Limb (tissue), 2 donors: ENCODE data around the gene TSTD2.
A peak's percentile ranks its signal among the peaks of the same experiment; 100 is the strongest.
"Not testable (repeated sequence)": the region's sequence is repeated elsewhere in the genome, so short reads cannot be mapped to it uniquely, and the experiment has no call there.

ENCODE experiments used
- DNase-seq, 2 donors: peaks; one replicate each; pipeline ENCODE4 v3.0.0-alpha.2; 2016; ENCODE audit errors: extremely low spot score in 2 of 2

TSTD2 gene

GRCh38 chr9:97632248-97632984 lies 752 bp downstream of the TSTD2 start:
- peak; percentile 79 for DNase-seq

- DNase-seq = no peak
These were observed 2.6 kb downstream of the TSTD2 start for GRCh38 chr9:97630591-97630990.

- no peak for DNase-seq
These were observed 4.0 kb downstream of the TSTD2 start for GRCh38 chr9:97629156-97629555.

GRCh38 chr9:97628668-97629067 lies 4.5 kb downstream of the TSTD2 start:
- no peak for DNase-seq

GRCh38 chr9:97627624-97628023 lies 5.5 kb downstream of the TSTD2 start:
- DNase-seq = no peak

- no peak for DNase-seq
These were observed 7.5 kb downstream of the TSTD2 start for GRCh38 chr9:97625620-97626019.

GRCh38 chr9:97623946-97624345 lies 9.2 kb downstream of the TSTD2 start:
- no peak for DNase-seq

GRCh38 chr9:97622483-97622882 lies 10.7 kb downstream of the TSTD2 start:
- DNase-seq = not testable (repeated sequence)

GRCh38 chr9:97620063-97620462 lies 13.1 kb downstream of the TSTD2 start:
- DNase-seq = not testable (repeated sequence)

- DNase-seq = no peak
These were observed 15.2 kb downstream of the TSTD2 start for GRCh38 chr9:97617939-97618416.

GRCh38 chr9:97615439-97616072 lies 17.6 kb downstream of the TSTD2 start:
- DNase-seq = peak; percentile 55 to 70

- DNase-seq = no peak
These were observed 28.1 kb downstream of the TSTD2 start for GRCh38 chr9:97604901-97605645.

GRCh38 chr9:97602430-97602829 lies 30.7 kb downstream of the TSTD2 start:
- no peak for DNase-seq

- no peak for DNase-seq
These were observed 31.8 kb downstream of the TSTD2 start for GRCh38 chr9:97601228-97601898.

- no peak for DNase-seq
These were observed 32.5 kb downstream of the TSTD2 start for GRCh38 chr9:97600531-97601227.

GRCh38 chr9:97599314-97599846 lies 33.8 kb downstream of the TSTD2 start:
- DNase-seq = no peak

GRCh38 chr9:97598461-97599288 lies 34.5 kb downstream of the TSTD2 start:
- peak; percentile 53 to 76 for DNase-seq

GRCh38 chr9:97596906-97597305 lies 36.3 kb downstream of the TSTD2 start:
- DNase-seq = no peak

GRCh38 chr9:97594381-97594921 lies 38.7 kb downstream of the TSTD2 start:
- no peak for DNase-seq

GRCh38 chr9:97593960-97594359 lies 39.2 kb downstream of the TSTD2 start:
- no peak for DNase-seq
